Activated CD4-positive, CD25-positive, alpha-beta regulatory T cell treated with anti-CD3 and anti-CD28 coated beads, Interleukin-2, amount 50 U/mL, for 24 hours (primary cell): ENCODE measurements around the gene KLRD1.
"Not testable (repeated sequence)": the region's sequence is repeated elsewhere in the genome, so short reads cannot be mapped to it uniquely, and the experiment has no call there.

Source experiments
- ATAC-seq, 2 donors: fragments of 150-1000 bp; cut with Tn5 transposase; one replicate each; pipeline ENCODE4 v1.10.0; 2021; ENCODE audit warnings: mild to moderate bottlenecking in 1 of 2, moderate library complexity in 1 of 2

The KLRD1 gene

GRCh38 chr12:10339053-10339840, 31.6 kb downstream of the KLRD1 start:
- ATAC-seq: no peak

- not testable (repeated sequence) for ATAC-seq
Measured at GRCh38 chr12:10340946-10341345, 33.3 kb downstream of the KLRD1 start.

- ATAC-seq: no peak
Measured at GRCh38 chr12:10341892-10342509, 34.3 kb downstream of the KLRD1 start.

GRCh38 chr12:10351457-10351856, 43.8 kb downstream of the KLRD1 start:
- not testable (repeated sequence) for ATAC-seq

- ATAC-seq: no peak
Measured at GRCh38 chr12:10354071-10354470, 46.4 kb downstream of the KLRD1 start.

GRCh38 chr12:10354502-10354901, 46.8 kb downstream of the KLRD1 start:
- no peak for ATAC-seq

GRCh38 chr12:10358131-10358530, 50.5 kb downstream of the KLRD1 start:
- no peak for ATAC-seq

- no peak for ATAC-seq
Measured at GRCh38 chr12:10358969-10359368, 51.3 kb downstream of the KLRD1 start.

GRCh38 chr12:10361084-10361483, 53.4 kb downstream of the KLRD1 start:
- no peak for ATAC-seq

- ATAC-seq: no peak
Measured at GRCh38 chr12:10361622-10362021, 54.0 kb downstream of the KLRD1 start.

- ATAC-seq: no peak
Measured at GRCh38 chr12:10362325-10362724, 54.7 kb downstream of the KLRD1 start.

- no peak for ATAC-seq
Measured at GRCh38 chr12:10362828-10363657, 55.4 kb downstream of the KLRD1 start.

- no peak for ATAC-seq
Measured at GRCh38 chr12:10363658-10363913, 55.9 kb downstream of the KLRD1 start.

GRCh38 chr12:10363914-10364814, 56.5 kb downstream of the KLRD1 start:
- peak; percentile 33 to 52 for ATAC-seq

- ATAC-seq: peak; percentile 88 to 90
Measured at GRCh38 chr12:10364815-10365622, 57.3 kb downstream of the KLRD1 start.

- ATAC-seq: no peak
Measured at GRCh38 chr12:10365696-10366405, 58.2 kb downstream of the KLRD1 start.

- no peak for ATAC-seq
Measured at GRCh38 chr12:10366875-10367274, 59.2 kb downstream of the KLRD1 start.

- not testable (repeated sequence) for ATAC-seq
Measured at GRCh38 chr12:10367714-10368113, 60.0 kb downstream of the KLRD1 start.

GRCh38 chr12:10368206-10369171, 60.8 kb downstream of the KLRD1 start:
- ATAC-seq: no peak
